PC-9 (cell line): ENCODE measurements around the gene PATL2. TPM values are rescaled to one million over a fixed set of nuclear protein-coding genes. Genes with fewer than 3 reads are reported as not detected.
"Not testable (repeated sequence)": the region's sequence is repeated elsewhere in the genome, so short reads cannot be mapped to it uniquely, and the experiment has no call there.

Experiments
- BruUV-seq: library from RNA; stranded (reverse); fragments of 400-500 nt; replicated peaks from 2 replicates; lab custom pipeline; 2021; lab: Mats Ljungman, UMichigan
- CTCF ChIA-PET: fragments of 300-600 bp; sonication (Branson Sonifier 250); formaldehyde crosslinking; loops from one replicate; lab custom pipeline; 2022; ENCODE audit warnings: antibody characterized with exemption; lab: Charles Lee
- POLR2A ChIA-PET: fragments of 300-600 bp; sonication (Branson Sonifier 250); formaldehyde crosslinking; loops from one replicate; lab custom pipeline; 2022; ENCODE audit warnings: antibody characterized with exemption; ENCODE audit not compliant: unreplicated experiment; lab: Charles Lee
- DNase-seq, 2 experiments: peaks; one replicate each; pipeline versions ENCODE4 v3.0.0 to v3.0.0-alpha.2; 2015 to 2022; ENCODE audit warnings: mixed read lengths in 1 of 2
- H2AFZ ChIP-seq: fragments of 200-600 bp; sonication (generic); 2 replicates; pipeline ENCODE4 v1.8.1; 2017; ENCODE audit warnings: antibody characterized with exemption
- H3F3A ChIP-seq: fragments of 200-600 bp; sonication (generic); 2 replicates; pipeline ENCODE4 v1.8.1; 2017; ENCODE audit warnings: antibody characterized with exemption, mild to moderate bottlenecking, low read depth; ENCODE audit not compliant: insufficient read depth
- H3K27ac ChIP-seq: fragments of 200-600 bp; sonication (generic); 2 replicates; pipeline ENCODE4 v1.6.1; 2016; ENCODE audit warnings: mixed run types
- H3K27me3 ChIP-seq: fragments of 200-600 bp; sonication (generic); 2 replicates; pipeline ENCODE4 v1.6.1; 2016; ENCODE audit warnings: low read depth, mixed run types; ENCODE audit not compliant: insufficient read depth
- H3K36me3 ChIP-seq: fragments of 200-600 bp; sonication (generic); 2 replicates; pipeline ENCODE4 v1.6.1; 2016; ENCODE audit warnings: low read depth, mixed run types
- H3K4me1 ChIP-seq: fragments of 200-600 bp; sonication (generic); replicated peaks from 2 replicates; pipeline ENCODE4 v1.6.1; 2016; ENCODE audit warnings: mixed run types; ENCODE audit not compliant: insufficient read depth
- H3K4me2 ChIP-seq: fragments of 200-600 bp; sonication (generic); 2 replicates; pipeline ENCODE4 v1.6.1; 2017; ENCODE audit warnings: mixed run types
- H3K4me3 ChIP-seq: fragments of 200-600 bp; sonication (generic); 2 replicates; pipeline ENCODE4 v1.6.1; 2016; ENCODE audit warnings: mixed run types
- H3K79me2 ChIP-seq: fragments of 200-600 bp; sonication (generic); 2 replicates; pipeline ENCODE4 v1.6.1; 2017; ENCODE audit warnings: low read depth, mixed run types
- H3K9me2 ChIP-seq: fragments of 200-600 bp; sonication (generic); 2 replicates; pipeline ENCODE4 v1.8.1; 2017; ENCODE audit warnings: mild to moderate bottlenecking; ENCODE audit not compliant: insufficient read depth
- H3K9me3 ChIP-seq: fragments of 200-600 bp; sonication (generic); 2 replicates; pipeline ENCODE4 v1.8.1; 2016; ENCODE audit warnings: low read depth; ENCODE audit not compliant: insufficient read depth
- H4K20me1 ChIP-seq: fragments of 200-600 bp; sonication (generic); 2 replicates; pipeline ENCODE4 v1.8.1; 2017; ENCODE audit not compliant: insufficient read depth
- EZH2 ChIP-seq: fragments of 200-600 bp; sonication (generic); IDR thresholded peaks from 2 replicates; pipeline ENCODE4 v1.8.0; 2017; ENCODE audit warnings: antibody characterized with exemption, low read depth
- intact Hi-C: fragments of 100-400 bp; cut with micrococcal nuclease; formaldehyde crosslinking; loops from one replicate; pipeline ENCODE4 v1.10.0; 2022; ENCODE audit not compliant: unreplicated experiment
- total RNA-seq: library from RNA; stranded (reverse); gene quantifications from 2 replicates; pipeline ENCODE4 v1.2.3, GENCODE V29; 2021
- TF ChIP-seq, protein P1 (sequence below): fragments of 200-600 bp; sonication (generic); conservative IDR thresholded peaks from 2 replicates; pipeline ENCODE4 v1.6.1; 2017; ENCODE audit warnings: mixed run types, antibody characterized with exemption, mild to moderate bottlenecking, moderate library complexity

PATL2 gene
- total RNA-seq, 1 experiment from 2014 or later, result 0.61 TPM

GRCh38 chr15:44705986-44706385 is 5.1 kb downstream of the PATL2 start:
- CTCF ChIA-PET, result no interaction called here
- no peaks in the 10 kb centered on the region for H3K9me2 ChIP-seq
- H3K27me3 ChIP-seq, result no peaks in the 10 kb centered on the region
- H2AFZ ChIP-seq, result no peak overlapping the region
- no peaks in the 10 kb centered on the region for H3K9me3 ChIP-seq
- H3K4me2 ChIP-seq, result no peak overlapping the region
- intact Hi-C loops, result no loop called here
- no peaks in the 10 kb centered on the region for H3K79me2 ChIP-seq
- peaks cover 28% of the 10 kb centered on the region for H3K4me1 ChIP-seq
- TF ChIP-seq EZH2, result no peak
- TF ChIP-seq, protein P1, sequence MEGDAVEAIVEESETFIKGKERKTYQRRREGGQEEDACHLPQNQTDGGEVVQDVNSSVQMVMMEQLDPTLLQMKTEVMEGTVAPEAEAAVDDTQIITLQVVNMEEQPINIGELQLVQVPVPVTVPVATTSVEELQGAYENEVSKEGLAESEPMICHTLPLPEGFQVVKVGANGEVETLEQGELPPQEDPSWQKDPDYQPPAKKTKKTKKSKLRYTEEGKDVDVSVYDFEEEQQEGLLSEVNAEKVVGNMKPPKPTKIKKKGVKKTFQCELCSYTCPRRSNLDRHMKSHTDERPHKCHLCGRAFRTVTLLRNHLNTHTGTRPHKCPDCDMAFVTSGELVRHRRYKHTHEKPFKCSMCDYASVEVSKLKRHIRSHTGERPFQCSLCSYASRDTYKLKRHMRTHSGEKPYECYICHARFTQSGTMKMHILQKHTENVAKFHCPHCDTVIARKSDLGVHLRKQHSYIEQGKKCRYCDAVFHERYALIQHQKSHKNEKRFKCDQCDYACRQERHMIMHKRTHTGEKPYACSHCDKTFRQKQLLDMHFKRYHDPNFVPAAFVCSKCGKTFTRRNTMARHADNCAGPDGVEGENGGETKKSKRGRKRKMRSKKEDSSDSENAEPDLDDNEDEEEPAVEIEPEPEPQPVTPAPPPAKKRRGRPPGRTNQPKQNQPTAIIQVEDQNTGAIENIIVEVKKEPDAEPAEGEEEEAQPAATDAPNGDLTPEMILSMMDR, result no peak
- DNase-seq, result no peak
- H3K27ac ChIP-seq, result peak overlapping the region; percentile 57; the same call in 1 of the 2 replicates
- peaks cover 9% of the 10 kb centered on the region; the same call in 1 of the 2 replicates for H3F3A ChIP-seq
- H4K20me1 ChIP-seq, result no peaks in the 10 kb centered on the region
- no peaks in the 10 kb centered on the region for H3K36me3 ChIP-seq
- BruUV-seq, result no TSS peak
- POLR2A ChIA-PET, result no interaction called here
- H3K4me3 ChIP-seq, result no peak overlapping the region

DNA sequence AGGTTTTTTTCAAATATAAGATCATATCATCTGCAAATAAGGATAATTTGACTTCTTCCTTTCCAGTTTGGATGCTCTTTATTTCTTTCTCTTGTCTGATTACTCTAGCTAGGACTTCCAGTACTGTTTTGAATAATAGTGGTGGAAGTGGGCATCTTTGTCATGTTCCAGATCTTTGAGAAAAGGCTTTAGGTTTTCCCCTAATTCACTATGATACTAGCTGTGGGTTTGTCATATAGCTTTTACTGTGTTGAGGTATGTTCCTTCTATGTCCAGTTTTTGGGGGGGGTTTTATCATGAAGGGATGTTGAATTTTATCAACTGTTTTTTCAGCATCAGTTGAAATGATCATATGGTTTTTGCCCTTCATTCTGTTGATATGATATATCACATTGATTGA is 10.4 kb downstream of the PATL2 start:
- BruUV-seq, H3K4me2 ChIP-seq, H4K20me1 ChIP-seq, H3K9me3 ChIP-seq, H3K4me1 ChIP-seq, CTCF ChIA-PET, H3K4me3 ChIP-seq, H3K9me2 ChIP-seq, H3F3A ChIP-seq, H3K79me2 ChIP-seq, H2AFZ ChIP-seq, DNase-seq, H3K27ac ChIP-seq, intact Hi-C loops, H3K27me3 ChIP-seq, H3K36me3 ChIP-seq, POLR2A ChIA-PET: not testable (repeated sequence)

- Histone ChIP-seq H3K4me3 (no peak overlapping the region), H4K20me1 (no peaks in the 10 kb centered on the region), H3K27me3 (no peaks in the 10 kb centered on the region), H3F3A (no peaks in the 10 kb centered on the region), H3K27ac (no peak overlapping the region), H3K9me2 (no peaks in the 10 kb centered on the region), H3K79me2 (no peaks in the 10 kb centered on the region), H3K4me2 (no peak overlapping the region), H2AFZ (no peak overlapping the region), H3K9me3 (no peaks in the 10 kb centered on the region), H3K4me1 (no peaks in the 10 kb centered on the region), H3K36me3 (no peaks in the 10 kb centered on the region)
- no peak for DNase-seq
- ChIA-PET POLR2A (no interaction called here), CTCF (no interaction called here)
- no peak for TF ChIP-seq EZH2
- TF ChIP-seq, protein P1, result no peak
- intact Hi-C loops, result no loop called here
- BruUV-seq, result no TSS peak
Measured at GRCh38 chr15:44698641-44699040, 12.5 kb downstream of the PATL2 start.

GRCh38 chr15:44697014-44697413 is 14.1 kb downstream of the PATL2 start:
- Histone ChIP-seq H3K9me2 (no peaks in the 10 kb centered on the region), H2AFZ (no peak overlapping the region), H3K9me3 (no peaks in the 10 kb centered on the region), H3K4me2 (no peak overlapping the region), H3K79me2 (no peaks in the 10 kb centered on the region), H3K4me1 (no peaks in the 10 kb centered on the region), H3K4me3 (no peak overlapping the region), H3F3A (no peaks in the 10 kb centered on the region), H3K36me3 (no peaks in the 10 kb centered on the region), H3K27ac (no peak overlapping the region), H3K27me3 (no peaks in the 10 kb centered on the region), H4K20me1 (no peaks in the 10 kb centered on the region)
- intact Hi-C loops, result no loop called here
- BruUV-seq, result no TSS peak
- no peak for DNase-seq
- TF ChIP-seq EZH2, result no peak
- TF ChIP-seq, protein P1, result no peak
- POLR2A ChIA-PET, result no interaction called here
- CTCF ChIA-PET, result no interaction called here
